Gastrocnemius medialis (tissue), 4 donors: ENCODE data around the gene PLD1.
"Not testable (repeated sequence)": the region's sequence is repeated elsewhere in the genome, so short reads cannot be mapped to it uniquely, and the experiment has no call there.

Experiments
- CTCF ChIP-seq, 5 experiments: fragments of 450-650 bp in 3 of 5; fragments of 200-600 bp in 2 of 5; sonication (generic) in 2 of 5; IDR thresholded peaks in 4 of 5; conservative IDR thresholded peaks in 1 of 5; 1 replicate in 4 of 5; 2 replicates in 1 of 5; pipeline ENCODE4 v1.5.1; 2016 to 2019; ENCODE audit warnings: antibody characterized with exemption in 5 of 5, mild to moderate bottlenecking in 3 of 5, moderate library complexity in 3 of 5
- POLR2A ChIP-seq, 2 donors: fragments of 450-650 bp; IDR thresholded peaks; one replicate each; pipeline ENCODE4 v1.6.1; 2017; ENCODE audit warnings: antibody characterized with exemption in 2 of 2, mild to moderate bottlenecking in 2 of 2, moderate library complexity in 2 of 2

DNA sequence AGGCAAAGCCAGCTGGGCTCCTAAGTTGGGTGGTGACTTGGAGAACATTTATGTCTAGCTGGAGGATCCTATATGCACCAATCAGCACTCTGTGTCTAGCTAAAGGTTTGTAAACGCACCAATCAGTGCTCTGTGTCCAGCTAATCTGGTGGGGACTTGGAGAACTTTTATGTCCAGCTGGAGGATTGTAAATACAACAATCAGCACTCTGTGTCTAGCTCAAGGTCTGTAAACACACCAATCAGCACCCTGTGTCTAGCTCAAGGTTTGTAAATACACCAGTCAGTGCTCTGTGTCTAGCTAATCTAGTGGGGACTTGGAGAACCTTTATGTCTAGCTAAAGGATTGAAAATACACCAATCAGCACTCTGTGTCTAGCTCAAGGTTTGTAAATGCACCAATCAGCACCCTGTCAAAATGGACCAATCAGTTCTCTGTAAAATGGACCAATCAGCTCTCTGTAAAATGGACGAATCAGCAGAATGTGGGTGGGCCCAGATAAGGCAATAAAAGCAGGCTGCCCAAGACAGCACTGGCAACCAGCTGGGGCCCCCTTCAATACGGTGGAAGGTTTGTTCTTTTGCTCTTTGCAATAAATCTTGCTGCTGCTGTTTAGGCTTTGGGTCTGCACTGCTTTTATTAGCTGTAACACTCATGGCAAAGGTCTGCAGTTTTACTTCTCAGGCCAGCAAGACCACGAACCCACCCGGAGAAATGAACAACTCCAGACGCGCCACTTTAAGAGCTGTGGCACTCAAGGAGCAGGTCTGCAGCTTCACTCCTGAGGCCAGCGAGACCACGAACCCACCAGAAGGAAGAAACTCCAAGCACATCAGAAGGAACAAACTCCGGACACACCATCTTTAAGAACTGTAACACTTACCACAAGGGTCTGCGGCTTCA, 63.7 kb downstream of the PLD1 start:
- not testable (repeated sequence) for TF ChIP-seq CTCF (IDR thresholded peaks at IDR 0.05 in 4 of 5, conservative IDR thresholded peaks at IDR 0.05 in 1 of 5); POLR2A (IDR thresholded peaks at IDR 0.05)
